ENCODE data around the gene RASSF5. TPM values are rescaled to one million over a fixed set of nuclear protein-coding genes. Genes with fewer than 3 reads are reported as not detected.

RASSF5 gene
- total RNA-seq, 2 donors from 2014 or later: 0.20 to 0.26 TPM

DNA sequence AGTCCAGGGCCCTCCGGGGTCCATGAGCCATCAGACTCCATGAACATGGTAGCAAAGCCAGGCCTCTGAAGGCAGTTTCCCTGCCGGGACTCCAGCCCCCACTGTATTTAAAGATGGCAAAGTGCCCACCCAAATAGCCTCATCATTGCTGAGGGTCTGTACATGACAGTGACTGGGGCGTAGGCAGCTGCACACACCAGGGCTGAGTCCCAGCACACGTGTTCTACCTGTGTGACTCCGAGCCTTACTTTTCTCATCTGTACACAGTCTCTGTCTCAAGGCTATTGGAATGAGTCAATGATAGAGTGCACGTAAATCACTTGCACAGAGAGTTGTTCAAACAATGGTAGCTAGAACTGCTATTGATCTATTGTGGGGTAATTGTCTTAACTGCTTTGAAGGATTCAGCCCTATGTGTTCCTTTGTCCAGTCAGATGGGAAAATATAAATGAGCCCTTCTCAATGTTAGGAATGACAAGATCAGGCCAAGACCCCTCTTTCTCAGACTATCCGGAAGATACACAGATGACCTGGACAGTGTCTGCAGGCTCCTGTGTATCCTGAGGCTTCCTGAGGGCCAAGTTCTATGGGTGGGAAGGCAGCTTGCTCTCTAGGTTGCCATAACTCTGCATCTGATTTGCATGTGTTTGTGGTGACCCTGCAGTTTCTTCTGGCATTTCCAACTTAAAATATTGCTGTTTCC lies 48.9 kb downstream of the RASSF5 start:
- Mint-ChIP-seq H3K4me3 (peak overlapping the region; percentile 55), H3K36me3 (ENCODE audit: low read depth) (no peaks in the 10 kb centered on the region), H3K9me3 (no peaks in the 10 kb centered on the region), H3K27ac (no peak overlapping the region), H3K4me1 (peaks cover 10% of the 10 kb centered on the region), H3K27me3 (ENCODE audit: insufficient read depth) (peaks cover 48% of the 10 kb centered on the region)
- no peak overlapping the region for H3K9ac ChIP-seq (ENCODE audit: extremely low read depth, low read length, poor library complexity, severe bottlenecking)
- H3K4me1 ChIP-seq (ENCODE audit: control insufficient read depth, insufficient read depth, low read length): peaks cover 3% of the 10 kb centered on the region
- no peaks in the 10 kb centered on the region for H3K9me3 ChIP-seq (ENCODE audit: control insufficient read depth, low read length)
- WGBS, 2 experiments (ENCODE audit: insufficient coverage in 1 of 2, insufficient read length in 1 of 2): 94 to 95% methylated on average over 6 to 7 of the region's 7 CpGs
- H3K4me3 ChIP-seq (ENCODE audit: low read length): no peak overlapping the region
- no peak for DNase-seq
- H3K27me3 ChIP-seq (ENCODE audit: control insufficient read depth, insufficient read depth, low read length, poor library complexity, severe bottlenecking): peaks cover 48% of the 10 kb centered on the region
- no peaks in the 10 kb centered on the region for H3K36me3 ChIP-seq (ENCODE audit: control insufficient read depth, insufficient read depth, low read length)
- no peak overlapping the region for H3K27ac ChIP-seq (ENCODE audit: low read depth, low read length)
- TF ChIP-seq, protein P1, sequence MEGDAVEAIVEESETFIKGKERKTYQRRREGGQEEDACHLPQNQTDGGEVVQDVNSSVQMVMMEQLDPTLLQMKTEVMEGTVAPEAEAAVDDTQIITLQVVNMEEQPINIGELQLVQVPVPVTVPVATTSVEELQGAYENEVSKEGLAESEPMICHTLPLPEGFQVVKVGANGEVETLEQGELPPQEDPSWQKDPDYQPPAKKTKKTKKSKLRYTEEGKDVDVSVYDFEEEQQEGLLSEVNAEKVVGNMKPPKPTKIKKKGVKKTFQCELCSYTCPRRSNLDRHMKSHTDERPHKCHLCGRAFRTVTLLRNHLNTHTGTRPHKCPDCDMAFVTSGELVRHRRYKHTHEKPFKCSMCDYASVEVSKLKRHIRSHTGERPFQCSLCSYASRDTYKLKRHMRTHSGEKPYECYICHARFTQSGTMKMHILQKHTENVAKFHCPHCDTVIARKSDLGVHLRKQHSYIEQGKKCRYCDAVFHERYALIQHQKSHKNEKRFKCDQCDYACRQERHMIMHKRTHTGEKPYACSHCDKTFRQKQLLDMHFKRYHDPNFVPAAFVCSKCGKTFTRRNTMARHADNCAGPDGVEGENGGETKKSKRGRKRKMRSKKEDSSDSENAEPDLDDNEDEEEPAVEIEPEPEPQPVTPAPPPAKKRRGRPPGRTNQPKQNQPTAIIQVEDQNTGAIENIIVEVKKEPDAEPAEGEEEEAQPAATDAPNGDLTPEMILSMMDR (conservative IDR thresholded peaks at IDR 0.05): no peak

DNA sequence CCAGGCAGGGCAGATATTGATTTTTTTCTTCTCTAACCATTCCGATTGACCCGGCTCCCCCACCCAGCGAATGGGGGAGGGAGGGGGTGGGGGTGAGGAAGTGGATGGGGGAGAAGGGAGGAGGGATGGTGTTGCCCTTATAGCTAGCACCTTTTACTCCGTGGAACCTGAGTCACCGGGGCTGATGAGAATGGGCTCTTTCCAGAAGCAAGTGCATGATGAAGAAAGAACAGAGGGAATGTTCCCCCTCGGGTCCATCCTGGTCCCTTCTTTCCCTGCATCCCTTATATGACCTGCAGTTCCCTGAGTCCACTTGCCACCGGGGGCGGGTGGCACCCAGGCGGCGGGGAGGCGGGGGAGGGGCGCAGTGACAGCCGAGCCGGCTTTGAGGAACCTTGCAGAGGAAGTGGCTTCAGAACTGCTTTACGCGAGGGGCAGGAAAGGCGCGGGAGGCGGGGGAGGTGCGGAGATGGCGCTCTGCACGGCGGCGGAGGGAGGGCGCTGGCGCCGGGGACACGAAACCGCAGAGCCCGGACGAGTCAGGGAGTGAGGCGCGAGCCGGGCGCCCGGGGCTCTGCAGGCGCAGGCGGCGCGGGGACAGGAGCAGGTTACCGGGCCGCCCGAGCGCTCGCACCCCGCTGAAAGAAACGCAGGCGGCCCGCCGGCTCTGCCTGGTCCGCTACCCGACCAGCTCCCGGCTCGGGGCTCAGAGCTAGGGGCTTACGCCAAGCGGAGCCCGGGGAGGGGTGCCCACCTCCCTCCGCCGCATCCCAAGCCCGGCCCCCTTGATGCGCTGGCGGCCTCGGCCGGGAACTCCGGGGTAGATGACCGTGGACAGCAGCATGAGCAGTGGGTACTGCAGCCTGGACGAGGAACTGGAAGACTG lies 49.7 kb downstream of the RASSF5 start:
- no peaks in the 10 kb centered on the region for H3K36me3 ChIP-seq (ENCODE audit: control insufficient read depth, insufficient read depth, low read length)
- Mint-ChIP-seq H3K4me3 (peak overlapping the region; percentile 55), H3K4me1 (peaks cover 10% of the 10 kb centered on the region), H3K27me3 (ENCODE audit: insufficient read depth) (peaks cover 48% of the 10 kb centered on the region), H3K27ac (no peak overlapping the region), H3K36me3 (ENCODE audit: low read depth) (no peaks in the 10 kb centered on the region), H3K9me3 (no peaks in the 10 kb centered on the region)
- 0 to 3% methylated on average over 30 to 67 of the region's 67 CpGs for WGBS, 2 experiments (ENCODE audit: insufficient coverage in 1 of 2, insufficient read length in 1 of 2)
- peaks cover 48% of the 10 kb centered on the region for H3K27me3 ChIP-seq (ENCODE audit: control insufficient read depth, insufficient read depth, low read length, poor library complexity, severe bottlenecking)
- no peak overlapping the region for H3K27ac ChIP-seq (ENCODE audit: low read depth, low read length)
- no peaks in the 10 kb centered on the region for H3K9me3 ChIP-seq (ENCODE audit: control insufficient read depth, low read length)
- peak; percentile 90 for DNase-seq
- H3K9ac ChIP-seq (ENCODE audit: extremely low read depth, low read length, poor library complexity, severe bottlenecking): no peak overlapping the region
- TF ChIP-seq, protein P1 (conservative IDR thresholded peaks at IDR 0.05): no peak
- H3K4me1 ChIP-seq (ENCODE audit: control insufficient read depth, insufficient read depth, low read length): peaks cover 3% of the 10 kb centered on the region
- peak overlapping the region; percentile 77 for H3K4me3 ChIP-seq (ENCODE audit: low read length)

DNA sequence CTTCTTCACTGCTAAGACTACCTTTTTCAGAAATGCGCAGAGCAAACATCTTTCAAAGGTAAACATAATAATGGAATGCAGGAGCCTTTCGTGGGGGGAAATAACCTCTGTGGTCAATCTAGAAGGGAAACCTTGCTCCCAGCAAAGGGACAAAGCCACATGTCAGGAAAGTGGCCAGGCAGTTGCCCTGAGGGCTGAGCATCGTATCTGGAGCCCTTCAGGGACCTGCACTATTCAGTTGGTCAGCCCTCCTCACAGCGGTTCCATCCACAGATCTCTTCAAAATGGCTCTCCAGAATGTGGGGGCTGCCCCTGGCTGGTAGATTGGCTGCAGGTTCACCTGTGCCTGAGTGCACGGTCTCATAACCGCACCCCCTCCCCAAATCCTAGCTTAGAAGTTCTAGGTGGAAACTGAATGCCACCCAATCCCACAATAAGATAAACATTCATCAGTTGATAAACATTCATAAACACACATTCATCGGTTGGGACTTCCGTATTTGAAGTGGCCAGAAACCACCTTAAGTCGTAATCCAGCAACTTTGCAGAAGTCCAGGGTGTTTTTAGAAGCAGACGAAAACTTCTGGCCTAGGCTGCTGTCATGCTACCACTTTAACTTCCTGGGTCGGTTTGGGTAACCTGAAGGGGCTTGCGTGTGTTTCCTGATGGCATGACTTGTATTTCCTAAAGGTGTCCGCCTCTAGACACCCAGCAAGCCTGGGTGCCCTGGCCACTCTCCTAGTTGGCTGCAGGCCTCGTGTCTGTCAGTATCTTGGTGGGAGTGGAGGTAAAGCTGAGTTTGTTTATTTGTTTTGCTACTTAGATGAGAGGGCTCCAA lies 50.5 kb downstream of the RASSF5 start:
- Mint-ChIP-seq H3K36me3 (ENCODE audit: low read depth) (no peaks in the 10 kb centered on the region), H3K4me1 (peaks cover 10% of the 10 kb centered on the region), H3K27ac (no peak overlapping the region), H3K27me3 (ENCODE audit: insufficient read depth) (peaks cover 49% of the 10 kb centered on the region), H3K4me3 (peak overlapping the region; percentile 55), H3K9me3 (no peaks in the 10 kb centered on the region)
- H3K27me3 ChIP-seq (ENCODE audit: control insufficient read depth, insufficient read depth, low read length, poor library complexity, severe bottlenecking): peaks cover 48% of the 10 kb centered on the region
- no peak for DNase-seq
- TF ChIP-seq, protein P1 (conservative IDR thresholded peaks at IDR 0.05): no peak
- H3K9ac ChIP-seq (ENCODE audit: extremely low read depth, low read length, poor library complexity, severe bottlenecking): no peak overlapping the region
- no peaks in the 10 kb centered on the region for H3K36me3 ChIP-seq (ENCODE audit: control insufficient read depth, insufficient read depth, low read length)
- no peaks in the 10 kb centered on the region for H3K9me3 ChIP-seq (ENCODE audit: control insufficient read depth, low read length)
- WGBS, 2 experiments (ENCODE audit: insufficient coverage in 1 of 2, insufficient read length in 1 of 2): 79 to 88% methylated on average over 8 to 14 of the region's 14 CpGs
- H3K4me1 ChIP-seq (ENCODE audit: control insufficient read depth, insufficient read depth, low read length): peaks cover 3% of the 10 kb centered on the region
- peak overlapping the region; percentile 77 for H3K4me3 ChIP-seq (ENCODE audit: low read length)
- H3K27ac ChIP-seq (ENCODE audit: low read depth, low read length): no peak overlapping the region
